ENCODE results near the gene RHD.
A peak's percentile ranks its signal among the peaks of the same experiment; 100 is the strongest.

Gene RHD

GRCh38 chr1:25342846-25343245 lies 70.5 kb downstream of the RHD start:
- Histone ChIP-seq H4K8ac (ENCODE audit: low read length) (no peak overlapping the region), H3K4me3 (ENCODE audit: insufficient read depth in 1 of 2, low read depth in 1 of 2, low read length in 2 of 2) (no peak overlapping the region), H4K91ac (ENCODE audit: low read length) (no peak overlapping the region), H3K4ac (ENCODE audit: low read depth in 1 of 2, low read length in 2 of 2) (no peak overlapping the region), H3K4me2 (ENCODE audit: low read length, poor library complexity, severe bottlenecking) (no peak overlapping the region), H3K23ac (ENCODE audit: low read length in 2 of 2) (no peak overlapping the region), H2BK120ac (ENCODE audit: low read depth, low read length) (no peak overlapping the region), H2AK5ac (ENCODE audit: low read length, severe bottlenecking) (no peak overlapping the region), H3K36me3 (ENCODE audit: control insufficient read depth in 1 of 2, insufficient read depth in 2 of 2, low read depth in 1 of 2, low read length in 2 of 2) (peaks cover 16 to 42% of the 10 kb centered on the region in 2 experiments), H2BK15ac (ENCODE audit: low read depth, poor library complexity, severe bottlenecking) (no peak overlapping the region), H2BK5ac (ENCODE audit: low read depth, low read length, poor library complexity, severe bottlenecking) (no peak overlapping the region), H2BK12ac (ENCODE audit: low read length in 2 of 2) (no peak overlapping the region), H3K4me1 (ENCODE audit: control insufficient read depth, insufficient read depth, low read depth, low read length) (peaks cover 7% of the 10 kb centered on the region), H2AFZ (ENCODE audit: low read depth, low read length) (no peak overlapping the region), H3K9ac (ENCODE audit: low read length) (peak overlapping the region; percentile 65), H3K27ac (ENCODE audit: low read length, poor library complexity, severe bottlenecking) (no peak overlapping the region), H3K18ac (ENCODE audit: low read depth in 1 of 2, low read length in 2 of 2) (no peak overlapping the region), H3K79me1 (replicated peaks; ENCODE audit: low read length, poor library complexity, severe bottlenecking) (peaks cover 11% of the 10 kb centered on the region), H3K27me3 (ENCODE audit: control insufficient read depth in 1 of 2, insufficient read depth in 1 of 2, low read length in 2 of 2) (no peaks in the 10 kb centered on the region), H3K14ac (ENCODE audit: low read length in 2 of 2) (no peak overlapping the region), H3K9me3 (ENCODE audit: control insufficient read depth, low read length) (no peaks in the 10 kb centered on the region)
- whole genome bisulfite sequencing = no CpG with 5 or more reads among the region's 1 CpG
- no peak for DNase-seq

DNA sequence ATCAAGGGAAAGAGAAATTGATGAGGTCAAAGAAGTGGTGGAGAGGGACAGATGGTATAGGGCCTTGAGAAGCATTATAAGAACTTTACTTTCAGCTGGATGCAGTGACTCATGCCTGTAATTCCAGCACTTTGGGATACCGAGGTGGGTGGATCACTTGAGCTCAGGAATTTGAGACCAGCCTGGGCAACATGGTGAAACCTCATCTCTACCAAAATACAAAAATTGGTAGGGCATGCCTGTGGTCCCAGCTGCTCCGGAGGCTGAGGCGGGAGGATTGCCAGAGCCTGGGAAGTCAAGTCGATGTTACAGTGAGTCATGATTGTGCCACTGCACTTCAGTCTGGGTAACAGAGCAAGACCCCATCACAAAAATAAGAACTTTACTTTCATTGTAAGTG lies 71.6 kb downstream of the RHD start:
- 62% methylated on average over 3 of the region's 4 CpGs for WGBS
- Histone ChIP-seq H2AFZ (ENCODE audit: low read depth, low read length) (no peak overlapping the region), H3K9me3 (ENCODE audit: control insufficient read depth, low read length) (no peaks in the 10 kb centered on the region), H2AK5ac (ENCODE audit: low read length, severe bottlenecking) (no peak overlapping the region), H4K91ac (ENCODE audit: low read length) (no peak overlapping the region), H4K8ac (ENCODE audit: low read length) (no peak overlapping the region), H3K14ac (ENCODE audit: low read length in 2 of 2) (no peak overlapping the region), H3K9ac (ENCODE audit: low read length) (peak overlapping the region; percentile 65), H3K79me1 (replicated peaks; ENCODE audit: low read length, poor library complexity, severe bottlenecking) (peaks cover 13% of the 10 kb centered on the region), H2BK5ac (ENCODE audit: low read depth, low read length, poor library complexity, severe bottlenecking) (no peak overlapping the region), H3K27ac (ENCODE audit: low read length, poor library complexity, severe bottlenecking) (peak overlapping the region; percentile 78), H3K4me1 (ENCODE audit: control insufficient read depth, insufficient read depth, low read depth, low read length) (peaks cover 9% of the 10 kb centered on the region), H3K27me3 (ENCODE audit: control insufficient read depth in 1 of 2, insufficient read depth in 1 of 2, low read length in 2 of 2) (no peaks in the 10 kb centered on the region), H3K4me3 (ENCODE audit: insufficient read depth in 1 of 2, low read depth in 1 of 2, low read length in 2 of 2) (peak overlapping the region in 1 of 2 experiments; percentile 42), H3K36me3 (ENCODE audit: control insufficient read depth in 1 of 2, insufficient read depth in 2 of 2, low read depth in 1 of 2, low read length in 2 of 2) (peaks cover 18 to 52% of the 10 kb centered on the region in 2 experiments), H2BK12ac (ENCODE audit: low read length in 2 of 2) (no peak overlapping the region), H2BK120ac (ENCODE audit: low read depth, low read length) (no peak overlapping the region), H3K18ac (ENCODE audit: low read depth in 1 of 2, low read length in 2 of 2) (no peak overlapping the region), H3K4me2 (ENCODE audit: low read length, poor library complexity, severe bottlenecking) (peak overlapping the region; percentile 47), H2BK15ac (ENCODE audit: low read depth, poor library complexity, severe bottlenecking) (no peak overlapping the region), H3K4ac (ENCODE audit: low read depth in 1 of 2, low read length in 2 of 2) (no peak overlapping the region), H3K23ac (ENCODE audit: low read length in 2 of 2) (no peak overlapping the region)
- peak; percentile 48 for DNase-seq

DNA sequence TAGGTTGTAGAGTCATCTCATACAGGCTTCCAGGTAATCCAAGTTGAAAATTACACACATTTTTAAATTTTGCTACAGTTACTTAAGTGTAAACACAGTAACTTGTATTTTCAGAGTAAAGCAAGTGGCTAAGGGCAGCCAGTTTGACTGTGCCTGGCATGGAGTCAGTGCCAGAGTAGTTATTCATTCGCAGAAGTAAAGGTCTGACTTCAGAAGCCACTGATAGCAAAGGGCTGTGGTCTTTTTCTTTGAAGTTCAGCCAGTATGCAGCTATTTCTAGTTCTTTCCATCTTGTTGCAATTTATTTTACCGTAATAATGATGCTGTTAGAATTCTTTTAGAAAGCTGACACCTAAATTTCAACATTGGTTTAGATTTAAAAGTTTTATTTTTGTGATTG lies 75.2 kb downstream of the RHD start:
- no peak overlapping the region for H2BK120ac ChIP-seq (ENCODE audit: low read depth, low read length)
- no peak overlapping the region for H3K4ac ChIP-seq (ENCODE audit: low read depth in 1 of 2, low read length in 2 of 2)
- peaks cover 26% of the 10 kb centered on the region for H3K79me1 ChIP-seq (replicated peaks; ENCODE audit: low read length, poor library complexity, severe bottlenecking)
- no peaks in the 10 kb centered on the region for H3K27me3 ChIP-seq (ENCODE audit: control insufficient read depth in 1 of 2, insufficient read depth in 1 of 2, low read length in 2 of 2)
- H3K18ac ChIP-seq (ENCODE audit: low read depth in 1 of 2, low read length in 2 of 2) = no peak overlapping the region
- no peak for DNase-seq
- 100% methylated on average over 1 of the region's 2 CpGs for WGBS
- no peak overlapping the region for H3K14ac ChIP-seq (ENCODE audit: low read length in 2 of 2)
- H4K8ac ChIP-seq (ENCODE audit: low read length) = no peak overlapping the region
- H3K36me3 ChIP-seq (ENCODE audit: control insufficient read depth in 1 of 2, insufficient read depth in 2 of 2, low read depth in 1 of 2, low read length in 2 of 2) = peaks cover 29 to 71% of the 10 kb centered on the region in 2 experiments
- no peak overlapping the region for H3K4me2 ChIP-seq (ENCODE audit: low read length, poor library complexity, severe bottlenecking)
- H2BK12ac ChIP-seq (ENCODE audit: low read length in 2 of 2) = no peak overlapping the region
- no peak overlapping the region for H2AFZ ChIP-seq (ENCODE audit: low read depth, low read length)
- H4K91ac ChIP-seq (ENCODE audit: low read length) = no peak overlapping the region
- no peak overlapping the region for H2AK5ac ChIP-seq (ENCODE audit: low read length, severe bottlenecking)
- H3K4me1 ChIP-seq (ENCODE audit: control insufficient read depth, insufficient read depth, low read depth, low read length) = peaks cover 6% of the 10 kb centered on the region
- no peak overlapping the region for H3K27ac ChIP-seq (ENCODE audit: low read length, poor library complexity, severe bottlenecking)
- no peak overlapping the region for H2BK5ac ChIP-seq (ENCODE audit: low read depth, low read length, poor library complexity, severe bottlenecking)
- no peak overlapping the region for H2BK15ac ChIP-seq (ENCODE audit: low read depth, poor library complexity, severe bottlenecking)
- H3K23ac ChIP-seq (ENCODE audit: low read length in 2 of 2) = no peak overlapping the region
- no peak overlapping the region for H3K9ac ChIP-seq (ENCODE audit: low read length)
- H3K4me3 ChIP-seq (ENCODE audit: insufficient read depth in 1 of 2, low read depth in 1 of 2, low read length in 2 of 2) = no peak overlapping the region
- H3K9me3 ChIP-seq (ENCODE audit: control insufficient read depth, low read length) = no peaks in the 10 kb centered on the region

- no peak overlapping the region for H3K4me3 ChIP-seq (ENCODE audit: insufficient read depth in 1 of 2, low read depth in 1 of 2, low read length in 2 of 2)
- H3K27me3 ChIP-seq (ENCODE audit: control insufficient read depth in 1 of 2, insufficient read depth in 1 of 2, low read length in 2 of 2) = no peaks in the 10 kb centered on the region
- no peak overlapping the region for H4K8ac ChIP-seq (ENCODE audit: low read length)
- H3K14ac ChIP-seq (ENCODE audit: low read length in 2 of 2) = no peak overlapping the region
- H3K4ac ChIP-seq (ENCODE audit: low read depth in 1 of 2, low read length in 2 of 2) = no peak overlapping the region
- DNase-seq = no peak
- H3K18ac ChIP-seq (ENCODE audit: low read depth in 1 of 2, low read length in 2 of 2) = no peak overlapping the region
- H3K36me3 ChIP-seq (ENCODE audit: control insufficient read depth in 1 of 2, insufficient read depth in 2 of 2, low read depth in 1 of 2, low read length in 2 of 2) = peaks cover 38 to 79% of the 10 kb centered on the region in 2 experiments
- H3K4me1 ChIP-seq (ENCODE audit: control insufficient read depth, insufficient read depth, low read depth, low read length) = peaks cover 1% of the 10 kb centered on the region
- no peak overlapping the region for H3K4me2 ChIP-seq (ENCODE audit: low read length, poor library complexity, severe bottlenecking)
- no peak overlapping the region for H2BK15ac ChIP-seq (ENCODE audit: low read depth, poor library complexity, severe bottlenecking)
- H3K27ac ChIP-seq (ENCODE audit: low read length, poor library complexity, severe bottlenecking) = no peak overlapping the region
- peaks cover 31% of the 10 kb centered on the region for H3K79me1 ChIP-seq (replicated peaks; ENCODE audit: low read length, poor library complexity, severe bottlenecking)
- 92% methylated on average over 1 of the region's 3 CpGs for WGBS
- no peak overlapping the region for H2AFZ ChIP-seq (ENCODE audit: low read depth, low read length)
- H3K9ac ChIP-seq (ENCODE audit: low read length) = no peak overlapping the region
- H2BK5ac ChIP-seq (ENCODE audit: low read depth, low read length, poor library complexity, severe bottlenecking) = no peak overlapping the region
- no peak overlapping the region for H2BK120ac ChIP-seq (ENCODE audit: low read depth, low read length)
- no peak overlapping the region for H3K23ac ChIP-seq (ENCODE audit: low read length in 2 of 2)
- no peak overlapping the region for H2AK5ac ChIP-seq (ENCODE audit: low read length, severe bottlenecking)
- no peak overlapping the region for H2BK12ac ChIP-seq (ENCODE audit: low read length in 2 of 2)
- no peaks in the 10 kb centered on the region for H3K9me3 ChIP-seq (ENCODE audit: control insufficient read depth, low read length)
- no peak overlapping the region for H4K91ac ChIP-seq (ENCODE audit: low read length)
These were observed 77.3 kb downstream of the RHD start for GRCh38 chr1:25349606-25350005.
